Left renal pelvis (tissue), 4 donors: ENCODE measurements around the gene RUNDC3A. TPM values are rescaled to one million over a fixed set of nuclear protein-coding genes. Genes with fewer than 3 reads are reported as not detected.

Experiments
- DNase-seq, 4 donors: peaks; one replicate each; pipeline ENCODE4 v3.0.0-alpha.2; 2013; ENCODE audit warnings: low read depth in 4 of 4, low spot score in 3 of 4
- polyA plus RNA-seq, 4 donors: library from polyadenylated mRNA; unstranded; fragments of 120-200 nt; gene quantifications; one replicate each; pipeline ENCODE4 v1.2.1, GENCODE V29; 2013; ENCODE audit not compliant: insufficient read length in 4 of 4

RUNDC3A gene
- polyA plus RNA-seq, 4 donors, result 1.5 to 12.2 (median 2.0) TPM

GRCh38 chr17:44282264-44282663 is 26.1 kb upstream of the RUNDC3A start:
- no peak for DNase-seq

GRCh38 chr17:44283344-44284023 is 24.9 kb upstream of the RUNDC3A start:
- DNase-seq, result no peak

- no peak for DNase-seq
Measured at GRCh38 chr17:44284024-44284400, 24.4 kb upstream of the RUNDC3A start.

GRCh38 chr17:44287651-44288050 is 20.8 kb upstream of the RUNDC3A start:
- no peak for DNase-seq

- DNase-seq, result no peak
Measured at GRCh38 chr17:44293509-44294226, 14.7 kb upstream of the RUNDC3A start.

- DNase-seq, result no peak
Measured at GRCh38 chr17:44297975-44298374, 10.4 kb upstream of the RUNDC3A start.

GRCh38 chr17:44304651-44305050 is 3.8 kb upstream of the RUNDC3A start:
- no peak for DNase-seq

GRCh38 chr17:44307387-44308186 is 814 bp upstream of the RUNDC3A start:
- no peak for DNase-seq

- no peak for DNase-seq
Measured at GRCh38 chr17:44308865-44309264, 464 bp downstream of the RUNDC3A start.

- DNase-seq, result no peak
Measured at GRCh38 chr17:44309472-44309871, 1.1 kb downstream of the RUNDC3A start.

GRCh38 chr17:44310188-44310587 is 1.8 kb downstream of the RUNDC3A start:
- no peak for DNase-seq

GRCh38 chr17:44310609-44311376 is 2.4 kb downstream of the RUNDC3A start:
- no peak for DNase-seq

GRCh38 chr17:44311562-44312181 is 3.3 kb downstream of the RUNDC3A start:
- DNase-seq, result no peak

- DNase-seq, result no peak
Measured at GRCh38 chr17:44312396-44313104, 4.1 kb downstream of the RUNDC3A start.

GRCh38 chr17:44314031-44314430 is 5.6 kb downstream of the RUNDC3A start:
- no peak for DNase-seq

- no peak for DNase-seq
Measured at GRCh38 chr17:44314524-44314868, 6.1 kb downstream of the RUNDC3A start.

- no peak for DNase-seq
Measured at GRCh38 chr17:44314869-44315661, 6.7 kb downstream of the RUNDC3A start.

GRCh38 chr17:44315760-44316731 is 7.6 kb downstream of the RUNDC3A start:
- no peak for DNase-seq
